Kidney (tissue), 14 donors: ENCODE results near the gene LDLRAD3. TPM values are rescaled to one million over a fixed set of nuclear protein-coding genes. Genes with fewer than 3 reads are reported as not detected.

Source experiments
- DNase-seq, 5 donors: peaks; one replicate each; pipeline ENCODE4 v3.0.0-alpha.2; 2013 to 2020
- FAIRE-seq: peaks from 2 replicates; lab custom pipeline; 2012; peaks lifted over from hg19 to GRCh38; lab: Jason Lieb, UNC
- H3K27ac ChIP-seq, 2 donors: one replicate each; pipeline ENCODE4 v1.7.0; 2013; ENCODE audit warnings: low read depth in 2 of 2, low read length in 2 of 2, inconsistent platforms in 1 of 2
- H3K27me3 ChIP-seq: one replicate; pipeline ENCODE4 v1.7.1; 2013; ENCODE audit warnings: low read length, inconsistent platforms; ENCODE audit not compliant: control insufficient read depth, insufficient read depth
- H3K36me3 ChIP-seq, 3 donors: one replicate each; pipeline versions ENCODE4 v1.7.0 to v1.7.1; 2013; ENCODE audit warnings: low read length in 3 of 3, control low read depth in 1 of 3, inconsistent platforms in 1 of 3; ENCODE audit not compliant: insufficient read depth in 3 of 3, control insufficient read depth in 2 of 3
- H3K4me1 ChIP-seq, 3 donors: one replicate each; pipeline versions ENCODE4 v1.7.0 to v1.7.1; 2013; ENCODE audit warnings: low read length in 3 of 3, inconsistent platforms in 1 of 3, low read depth in 1 of 3; ENCODE audit not compliant: control insufficient read depth in 2 of 3, insufficient read depth in 2 of 3
- H3K4me3 ChIP-seq, 3 donors: one replicate each; pipeline versions ENCODE4 v1.7.0 to v1.8.1; 2013; ENCODE audit warnings: low read length in 3 of 3, control low read depth in 1 of 3, inconsistent platforms in 1 of 3
- H3K9ac ChIP-seq, 3 donors: one replicate each; pipeline versions ENCODE4 v1.7.0 to v1.7.1; 2013; ENCODE audit warnings: low read length in 3 of 3, control low read depth in 1 of 3, inconsistent platforms in 1 of 3
- H3K9me3 ChIP-seq, 3 donors: one replicate each; pipeline versions ENCODE4 v1.7.0 to v1.7.1; 2013; ENCODE audit warnings: low read length in 3 of 3, control low read depth in 1 of 3, inconsistent platforms in 1 of 3; ENCODE audit not compliant: control insufficient read depth in 2 of 3, insufficient read depth in 1 of 3
- CTCF ChIP-seq: IDR thresholded peaks from 3 replicates; pipeline ENCODE4 v1.5.1; 2012; ENCODE audit warnings: mild to moderate bottlenecking, moderate library complexity, borderline replicate concordance; ENCODE audit not compliant: insufficient read depth; ENCODE audit errors: extremely low read depth
- intact Hi-C: fragments of 100-400 bp; cut with DNase I; formaldehyde crosslinking; loops from one replicate; pipeline ENCODE4 v1.11.1; 2022
- polyA plus RNA-seq: library from polyadenylated mRNA; stranded (reverse); fragments of 350-450 nt; fragmentation: Illumina TruSeq; extraction: RNeasy Lipid Tissue Mini Kit (QIAGEN cat#74804); gene quantifications from one replicate; pipeline ENCODE4 v1.2.3, GENCODE V29; 2014; ENCODE audit warnings: low read depth, low replicate concordance; ENCODE audit not compliant: insufficient read depth
- total RNA-seq: library from RNA; stranded (reverse); fragmentation: NEBNext Ultra II Directional; extraction: Animal tissue kit (Norgen Biotek cat#: 25700); gene quantifications from one replicate; pipeline ENCODE4 v1.2.1, GENCODE V29; 2021
- donor health status: control.
- donor health status: control.
- donor health status: control.
- donor health status: control.
- donor health status: control.
- donor health status: DM: yes; HTN: yes; CAD: no.
- donor health status: Normal renal cell carcinoma (clear cell type).

Gene LDLRAD3
- total and polyA plus RNA-seq, 2 donors from 2014 or later: 1.2 to 14.2 TPM

- Histone ChIP-seq H3K27me3 (no peaks in the 10 kb centered on the region), H3K27ac (peak overlapping the region in 1 of 2 donors; percentile 54), H3K9ac (no peak overlapping the region), H3K9me3 (peaks cover 0 to 2% (median 0%) of the 10 kb centered on the region in 3 donors), H3K4me1 (no peaks in the 10 kb centered on the region), H3K4me3 (no peak overlapping the region), H3K36me3 (peaks cover 0 to 2% (median 0%) of the 10 kb centered on the region in 3 donors)
- FAIRE-seq (no peak), DNase-seq (no peak)
- intact Hi-C loops: no loop called here
- TF ChIP-seq CTCF: no peak
Measured at GRCh38 chr11:36057379-36058042, 113.6 kb downstream of the LDLRAD3 start.

- Histone ChIP-seq H3K9ac (no peak overlapping the region), H3K9me3 (peaks cover 0 to 2% (median 0%) of the 10 kb centered on the region in 3 donors), H3K27me3 (no peaks in the 10 kb centered on the region), H3K4me3 (no peak overlapping the region), H3K4me1 (no peaks in the 10 kb centered on the region), H3K36me3 (peaks cover 0 to 2% (median 0%) of the 10 kb centered on the region in 3 donors), H3K27ac (no peak overlapping the region)
- DNase-seq (no peak), FAIRE-seq (no peak)
- intact Hi-C loops: no loop called here
- no peak for TF ChIP-seq CTCF
Measured at GRCh38 chr11:36059660-36060059, 115.8 kb downstream of the LDLRAD3 start.

- H3K27me3 ChIP-seq: no peaks in the 10 kb centered on the region
- H3K36me3 ChIP-seq: no peaks in the 10 kb centered on the region
- H3K9ac ChIP-seq: no peak overlapping the region
- FAIRE-seq (no peak), DNase-seq (no peak)
- no peaks in the 10 kb centered on the region for H3K4me1 ChIP-seq
- no peaks in the 10 kb centered on the region for H3K9me3 ChIP-seq
- no peak overlapping the region for H3K4me3 ChIP-seq
- intact Hi-C loops: no loop called here
- TF ChIP-seq CTCF: no peak
- no peak overlapping the region for H3K27ac ChIP-seq
Measured at GRCh38 chr11:36060926-36061325, 117.1 kb downstream of the LDLRAD3 start.

- intact Hi-C loops: no loop called here
- no peak for TF ChIP-seq CTCF
- H3K9ac ChIP-seq: no peak overlapping the region
- H3K27ac ChIP-seq: no peak overlapping the region
- no peaks in the 10 kb centered on the region for H3K27me3 ChIP-seq
- FAIRE-seq: no peak
- no peak overlapping the region for H3K4me3 ChIP-seq
- H3K36me3 ChIP-seq: no peaks in the 10 kb centered on the region
- no peak for DNase-seq
- no peaks in the 10 kb centered on the region for H3K4me1 ChIP-seq
- no peaks in the 10 kb centered on the region for H3K9me3 ChIP-seq
Measured at GRCh38 chr11:36061471-36061870, 117.6 kb downstream of the LDLRAD3 start.
